Muscle layer of duodenum (tissue), 2 donors: ENCODE results near the gene QRSL1.
"Not testable (repeated sequence)": the region's sequence is repeated elsewhere in the genome, so short reads cannot be mapped to it uniquely, and the experiment has no call there.

Experiments used
- H3K27ac ChIP-seq: one replicate; pipeline ENCODE4 v1.7.0; 2013; ENCODE audit warnings: mild to moderate bottlenecking, low read length
- H3K27me3 ChIP-seq: one replicate; pipeline ENCODE4 v1.7.0; 2013; ENCODE audit warnings: low read depth, mild to moderate bottlenecking, control low read depth, low read length
- H3K36me3 ChIP-seq, 2 donors: one replicate each; pipeline ENCODE4 v1.7.0; 2013; ENCODE audit warnings: low read length in 2 of 2, control low read depth in 1 of 2, mild to moderate bottlenecking in 1 of 2; ENCODE audit not compliant: insufficient read depth in 2 of 2, control insufficient read depth in 1 of 2
- H3K4me1 ChIP-seq, 2 donors: one replicate each; pipeline ENCODE4 v1.7.0; 2013; ENCODE audit warnings: low read length in 2 of 2, mild to moderate bottlenecking in 2 of 2, control low read depth in 1 of 2, moderate library complexity in 1 of 2; ENCODE audit not compliant: insufficient read depth in 2 of 2, control insufficient read depth in 1 of 2
- H3K4me3 ChIP-seq, 2 donors: one replicate each; pipeline ENCODE4 v1.7.0; 2013; ENCODE audit warnings: low read length in 2 of 2, low read depth in 1 of 2, mild to moderate bottlenecking in 1 of 2
- H3K9me3 ChIP-seq, 2 donors: one replicate each; pipeline ENCODE4 v1.7.0; 2013; ENCODE audit warnings: low read length in 2 of 2, control low read depth in 1 of 2, mild to moderate bottlenecking in 1 of 2; ENCODE audit not compliant: control insufficient read depth in 1 of 2
- donor health status: healthy.

QRSL1 gene

DNA sequence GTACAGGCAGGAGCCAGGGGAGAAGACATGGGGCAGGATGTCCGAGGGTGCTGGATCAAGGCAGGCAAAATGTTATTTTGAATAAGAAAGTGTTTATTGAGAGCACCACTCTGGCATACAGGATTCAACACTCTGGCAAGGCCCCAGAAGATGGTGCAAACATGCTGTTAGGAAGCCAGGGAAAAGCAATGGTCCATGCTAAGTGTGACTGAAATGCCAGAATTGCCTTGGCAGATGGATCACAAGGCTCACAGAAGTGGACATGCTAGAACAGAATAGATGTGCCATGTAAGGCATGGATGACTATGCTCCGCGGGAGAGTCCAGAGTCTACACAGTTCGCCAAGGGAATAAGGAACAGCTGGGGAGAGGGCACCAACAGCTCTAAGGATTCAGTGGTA, 54.6 kb downstream of the QRSL1 start:
- Histone ChIP-seq H3K27ac (no peak overlapping the region), H3K27me3 (no peaks in the 10 kb centered on the region), H3K36me3 (no peaks in the 10 kb centered on the region), H3K9me3 (no peaks in the 10 kb centered on the region), H3K4me3 (no peak overlapping the region), H3K4me1 (no peaks in the 10 kb centered on the region)

DNA sequence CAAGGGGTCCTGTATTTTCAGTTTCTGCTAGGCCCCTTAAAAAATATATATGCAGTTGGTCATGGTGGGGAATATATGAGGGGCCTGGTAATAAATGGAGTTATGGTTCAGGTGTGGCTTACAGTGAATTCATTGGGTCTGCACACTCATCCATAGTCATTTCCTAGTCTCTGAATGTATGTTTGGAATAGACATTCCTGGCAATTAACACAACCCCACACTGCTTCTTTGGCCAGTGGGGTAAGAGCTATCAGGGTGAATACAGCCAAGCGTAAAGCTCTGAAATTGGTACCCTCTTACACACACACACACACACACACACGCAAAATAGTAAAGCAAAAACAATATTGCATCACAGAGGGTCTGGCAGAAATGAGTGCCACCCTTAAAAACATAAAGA, 56.5 kb downstream of the QRSL1 start:
- no peak overlapping the region for H3K4me3 ChIP-seq
- no peaks in the 10 kb centered on the region for H3K4me1 ChIP-seq
- H3K36me3 ChIP-seq = no peaks in the 10 kb centered on the region
- H3K27me3 ChIP-seq = no peaks in the 10 kb centered on the region
- H3K9me3 ChIP-seq = no peaks in the 10 kb centered on the region
- no peak overlapping the region for H3K27ac ChIP-seq

DNA sequence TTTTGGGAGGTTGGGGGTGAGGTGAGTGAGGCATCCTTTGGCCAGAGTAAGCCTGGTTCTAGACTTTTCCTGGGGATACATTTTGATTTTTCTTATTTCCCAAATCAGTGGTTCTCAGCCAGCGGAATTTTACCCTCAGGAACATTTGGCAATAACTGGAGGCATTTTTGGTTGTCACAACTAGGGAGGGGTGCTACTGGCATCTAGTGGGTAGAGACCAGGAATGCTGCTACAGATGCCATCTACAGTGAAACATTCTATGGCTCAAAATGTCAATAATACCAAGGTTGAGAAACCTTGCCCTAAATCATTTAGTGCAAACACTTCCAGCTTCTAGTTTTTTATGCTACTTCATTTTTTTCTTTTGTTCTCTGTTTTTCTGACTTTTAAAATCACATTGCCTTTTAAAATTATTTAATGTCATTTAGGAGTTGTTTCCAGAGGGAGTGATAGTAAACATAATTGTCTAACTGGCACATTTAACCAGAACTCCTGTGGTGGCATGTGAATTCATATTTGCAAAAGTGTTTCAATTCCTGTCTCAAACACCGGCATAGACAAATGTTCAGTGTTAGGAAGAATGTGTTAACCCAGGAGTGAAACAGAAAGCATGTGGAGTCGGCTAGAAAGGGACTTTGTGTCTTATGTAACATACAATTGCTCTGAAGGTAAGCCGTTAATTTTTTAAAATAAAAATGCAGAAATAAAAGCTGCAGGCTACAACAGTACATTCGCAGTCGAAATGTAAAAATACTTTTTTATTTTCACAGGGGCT, 59.0 kb downstream of the QRSL1 start:
- no peak overlapping the region for H3K27ac ChIP-seq
- H3K9me3 ChIP-seq = no peaks in the 10 kb centered on the region
- H3K4me3 ChIP-seq = no peak overlapping the region
- no peaks in the 10 kb centered on the region for H3K27me3 ChIP-seq
- no peaks in the 10 kb centered on the region for H3K36me3 ChIP-seq
- H3K4me1 ChIP-seq = no peaks in the 10 kb centered on the region

DNA sequence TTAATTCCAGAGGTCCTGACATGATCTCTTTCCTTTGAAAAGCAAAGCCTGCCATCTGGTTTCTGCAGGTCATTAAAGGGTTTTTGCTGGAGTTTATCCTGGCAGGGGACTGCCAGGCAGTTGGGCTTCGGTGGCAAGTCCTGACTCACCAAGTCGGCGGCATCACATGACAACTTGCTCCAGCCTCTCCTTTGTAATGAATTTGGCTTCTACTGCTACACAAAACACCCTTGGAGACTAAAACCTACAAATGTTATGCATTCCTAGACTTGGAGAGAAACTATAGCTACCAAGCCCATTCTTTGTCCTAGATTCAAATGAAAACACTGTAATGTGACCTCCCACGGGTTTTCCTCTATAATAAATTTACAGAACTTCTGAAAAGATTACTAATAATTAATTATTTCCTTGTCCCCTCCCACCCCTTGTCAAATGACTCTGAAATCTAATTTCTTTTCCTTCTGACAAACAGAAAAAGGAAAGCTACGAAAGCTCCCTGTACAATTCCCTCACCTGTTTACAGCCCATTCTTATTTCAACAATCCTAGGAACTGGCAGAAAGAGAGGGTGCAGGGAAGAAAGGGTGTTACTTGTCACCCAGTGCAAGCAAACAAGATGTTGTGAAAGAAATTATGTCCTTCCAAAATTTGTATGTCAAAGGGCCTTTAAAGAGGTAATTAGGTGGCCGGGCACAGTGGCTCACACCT, 62.9 kb downstream of the QRSL1 start:
- no peaks in the 10 kb centered on the region for H3K27me3 ChIP-seq
- no peak overlapping the region for H3K4me3 ChIP-seq
- peak overlapping the region; percentile 29 for H3K27ac ChIP-seq
- H3K4me1 ChIP-seq = no peaks in the 10 kb centered on the region
- no peaks in the 10 kb centered on the region for H3K36me3 ChIP-seq
- no peaks in the 10 kb centered on the region for H3K9me3 ChIP-seq

DNA sequence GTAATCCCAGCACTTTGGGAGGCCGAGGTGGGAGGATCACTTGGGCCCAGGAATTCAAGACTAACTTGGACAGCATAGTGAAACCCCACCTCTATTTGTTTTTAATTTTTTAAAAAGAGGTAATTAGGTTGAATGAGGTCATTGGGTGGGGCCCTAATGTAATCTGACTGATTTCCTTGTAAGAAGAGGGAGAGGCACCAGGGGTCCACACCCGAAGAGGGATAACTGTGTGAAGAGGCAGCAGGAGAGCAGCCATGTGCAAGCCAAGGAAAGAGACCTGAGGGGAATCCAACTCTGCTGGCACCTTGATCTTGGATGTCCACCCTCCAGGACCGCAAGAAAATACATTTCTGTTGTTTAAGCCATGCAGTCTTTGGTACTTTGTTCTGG, 63.4 kb downstream of the QRSL1 start:
- H3K4me1 ChIP-seq = no peaks in the 10 kb centered on the region
- no peaks in the 10 kb centered on the region for H3K36me3 ChIP-seq
- no peaks in the 10 kb centered on the region for H3K27me3 ChIP-seq
- H3K27ac ChIP-seq = peak overlapping the region; percentile 29
- no peaks in the 10 kb centered on the region for H3K9me3 ChIP-seq
- H3K4me3 ChIP-seq = no peak overlapping the region

DNA sequence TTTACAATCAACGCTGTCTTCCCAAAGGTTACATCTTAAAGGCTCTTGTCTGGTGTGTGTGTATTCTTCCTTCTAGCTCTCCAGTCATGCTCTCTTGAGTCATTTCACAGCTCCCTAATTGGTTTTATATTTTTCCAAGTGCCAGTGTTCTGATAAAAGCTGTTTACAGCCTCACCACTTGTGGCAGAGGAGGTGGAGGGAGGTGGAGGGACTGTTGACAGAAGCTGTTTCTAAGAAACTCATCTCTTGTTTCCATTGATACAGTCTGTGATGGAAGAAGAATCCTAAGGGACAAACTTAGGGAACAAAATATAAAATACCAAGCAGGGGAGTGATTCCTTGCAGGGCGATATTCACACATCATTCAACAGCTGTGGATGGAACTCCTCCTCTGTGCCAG, 64.0 kb downstream of the QRSL1 start:
- Histone ChIP-seq H3K27ac (no peak overlapping the region), H3K27me3 (no peaks in the 10 kb centered on the region), H3K9me3 (no peaks in the 10 kb centered on the region), H3K36me3 (no peaks in the 10 kb centered on the region), H3K4me1 (no peaks in the 10 kb centered on the region), H3K4me3 (no peak overlapping the region)

DNA sequence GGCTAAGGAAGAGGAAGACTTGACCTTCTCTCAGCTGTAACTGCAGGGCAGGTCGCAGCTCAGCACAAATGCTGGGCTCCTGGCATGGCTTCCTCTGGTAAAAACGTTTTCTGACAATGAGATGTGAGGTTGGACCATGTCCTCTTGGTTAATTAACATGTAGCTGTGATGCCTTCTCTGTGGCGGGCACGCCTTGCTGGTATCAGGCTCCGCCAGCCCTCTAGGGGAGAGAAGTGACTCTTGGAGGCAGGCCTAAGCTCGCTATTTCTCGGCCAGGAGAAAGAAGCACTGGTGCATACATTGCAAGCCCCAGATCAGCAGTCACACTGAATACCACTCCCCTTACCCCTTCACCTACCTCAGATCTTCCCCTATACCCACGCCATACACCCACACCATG, 65.0 kb downstream of the QRSL1 start:
- Histone ChIP-seq H3K9me3 (no peaks in the 10 kb centered on the region), H3K4me3 (no peak overlapping the region), H3K27ac (no peak overlapping the region), H3K4me1 (no peaks in the 10 kb centered on the region), H3K36me3 (no peaks in the 10 kb centered on the region), H3K27me3 (no peaks in the 10 kb centered on the region)

DNA sequence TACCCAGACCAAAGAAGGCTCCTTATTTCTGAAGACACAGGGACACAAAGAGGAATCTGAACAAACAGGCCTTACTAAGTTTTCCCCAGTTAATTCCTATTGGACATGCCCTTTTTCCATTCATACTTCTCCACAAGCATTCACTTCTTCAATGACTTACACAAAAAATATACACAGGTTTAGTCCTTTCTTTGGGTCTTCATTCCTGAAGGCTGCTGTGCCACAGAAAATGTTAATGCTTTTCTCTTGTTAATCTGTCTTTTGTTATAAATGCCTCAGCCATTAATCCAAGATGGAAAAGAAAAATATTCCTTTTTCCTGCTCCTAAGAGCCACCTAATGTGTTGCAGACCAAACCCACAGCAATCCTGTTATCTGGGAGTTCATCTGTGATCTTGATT, 71.2 kb downstream of the QRSL1 start:
- H3K9me3 ChIP-seq = peaks cover 3 to 9% of the 10 kb centered on the region in 2 donors
- no peaks in the 10 kb centered on the region for H3K36me3 ChIP-seq

DNA sequence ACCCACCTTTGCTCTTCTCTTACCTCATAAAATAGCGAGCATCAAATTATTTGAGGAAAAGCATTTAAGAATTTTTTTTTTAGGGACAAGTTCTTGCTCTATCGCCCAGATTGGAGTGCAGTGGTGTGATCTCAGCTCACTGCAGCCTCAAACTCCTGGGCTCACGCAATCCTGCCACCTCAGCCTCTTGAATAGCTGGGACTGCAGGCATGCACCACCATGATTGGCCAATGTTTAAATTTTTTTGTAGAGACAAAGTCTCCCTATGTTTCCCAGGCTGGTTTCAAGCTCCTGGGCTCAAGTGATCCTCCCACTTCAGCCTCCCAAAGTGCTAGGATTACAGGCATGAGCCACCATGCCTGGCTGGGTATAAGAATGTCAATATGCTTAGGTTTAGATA, 71.8 kb downstream of the QRSL1 start:
- H3K4me1 ChIP-seq = not testable (repeated sequence)

More for the DNA sequence above, 71.2 kb downstream of the QRSL1 start:
- H3K4me1 ChIP-seq = no peaks in the 10 kb centered on the region
- no peak overlapping the region for H3K27ac ChIP-seq
- no peak overlapping the region for H3K4me3 ChIP-seq
- no peaks in the 10 kb centered on the region for H3K27me3 ChIP-seq

DNA sequence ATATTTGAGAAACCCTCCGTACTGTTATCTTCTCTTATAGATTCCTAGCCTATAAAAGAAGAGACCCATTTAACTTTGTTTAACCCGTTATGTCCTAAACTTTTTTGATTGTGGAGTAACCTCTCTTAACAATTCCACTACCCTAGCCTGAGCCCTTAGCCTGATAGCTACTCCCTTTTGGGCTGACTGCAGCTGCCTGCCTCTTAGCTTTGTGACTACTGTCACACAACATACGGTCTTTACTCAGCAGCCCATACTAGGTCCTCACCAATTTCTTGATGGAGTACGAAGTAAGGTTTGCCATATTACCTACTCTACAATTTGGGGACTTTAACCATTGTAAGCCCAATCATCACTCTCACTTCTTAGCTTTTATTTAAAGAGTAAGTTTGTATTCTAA, 72.7 kb downstream of the QRSL1 start:
- H3K27me3 ChIP-seq = no peaks in the 10 kb centered on the region
- no peak overlapping the region for H3K4me3 ChIP-seq
- H3K4me1 ChIP-seq = no peaks in the 10 kb centered on the region
- H3K36me3 ChIP-seq = no peaks in the 10 kb centered on the region
- H3K27ac ChIP-seq = no peak overlapping the region
- peaks cover 6 to 9% of the 10 kb centered on the region in 2 donors for H3K9me3 ChIP-seq

More for the DNA sequence above, 71.8 kb downstream of the QRSL1 start:
- not testable (repeated sequence) for H3K27me3 ChIP-seq, H3K27ac ChIP-seq, H3K36me3 ChIP-seq, H3K4me3 ChIP-seq, H3K9me3 ChIP-seq

DNA sequence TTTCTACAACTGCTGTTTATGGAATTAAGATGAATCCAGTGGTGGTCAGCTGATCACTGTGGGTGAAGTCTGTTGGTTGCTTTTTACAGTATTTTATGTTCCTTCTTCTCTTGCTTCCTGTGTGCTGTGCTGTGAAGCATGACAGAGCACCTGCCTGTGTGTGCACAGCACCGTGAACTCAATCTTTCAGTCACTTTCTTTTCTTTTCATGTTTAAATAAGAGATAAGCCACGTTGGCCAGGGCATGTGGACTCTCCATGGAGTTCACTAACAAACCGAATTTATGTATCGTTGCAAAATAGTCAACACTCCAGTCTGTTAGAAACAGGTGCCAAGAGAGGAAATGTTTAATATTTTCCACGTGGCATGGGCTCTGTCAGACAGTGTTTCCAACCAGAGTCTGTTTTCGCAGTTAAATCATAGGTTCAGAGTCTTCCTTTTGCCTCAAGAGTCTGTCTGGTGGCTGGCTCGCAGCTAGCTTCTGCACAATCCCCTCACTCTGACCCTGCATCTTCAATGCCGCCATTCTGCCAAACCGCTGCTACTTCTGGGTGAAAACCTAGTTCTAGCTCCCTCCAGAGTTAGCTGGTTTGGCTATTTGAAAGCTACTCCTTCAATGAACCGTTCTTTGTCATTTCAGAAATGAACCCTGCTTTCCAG, 73.2 kb downstream of the QRSL1 start:
- Histone ChIP-seq H3K4me3 (no peak overlapping the region), H3K27ac (no peak overlapping the region), H3K27me3 (no peaks in the 10 kb centered on the region), H3K9me3 (peaks cover 6 to 9% of the 10 kb centered on the region in 2 donors), H3K4me1 (no peaks in the 10 kb centered on the region), H3K36me3 (no peaks in the 10 kb centered on the region)
